Epithelial cell of proximal tubule (primary cell): ENCODE measurements around the gene YPEL3. TPM values are rescaled to one million over a fixed set of nuclear protein-coding genes. Genes with fewer than 3 reads are reported as not detected.

Experiments used
- DNase-seq: peaks from one replicate; pipeline ENCODE4 v3.0.0-alpha.2; 2011; ENCODE audit warnings: low read depth
- H3K4me3 ChIP-seq: 2 replicates; pipeline ENCODE4 v1.5.1; 2011; ENCODE audit warnings: low read depth, mild to moderate bottlenecking, low read length
- total RNA-seq: library from RNA; depleted of rRNA; stranded (reverse); fragments of >200 nt; gene quantifications from 2 replicates; pipeline ENCODE4 v1.2.3, GENCODE V29; 2015
- TF ChIP-seq, protein P1 (sequence below): conservative IDR thresholded peaks from 2 replicates; pipeline ENCODE4 v1.5.1; 2012; ENCODE audit warnings: low read depth, mild to moderate bottlenecking, low read length

Gene YPEL3
- total RNA-seq, 1 donor from 2014 or later: 41.3 TPM

DNA sequence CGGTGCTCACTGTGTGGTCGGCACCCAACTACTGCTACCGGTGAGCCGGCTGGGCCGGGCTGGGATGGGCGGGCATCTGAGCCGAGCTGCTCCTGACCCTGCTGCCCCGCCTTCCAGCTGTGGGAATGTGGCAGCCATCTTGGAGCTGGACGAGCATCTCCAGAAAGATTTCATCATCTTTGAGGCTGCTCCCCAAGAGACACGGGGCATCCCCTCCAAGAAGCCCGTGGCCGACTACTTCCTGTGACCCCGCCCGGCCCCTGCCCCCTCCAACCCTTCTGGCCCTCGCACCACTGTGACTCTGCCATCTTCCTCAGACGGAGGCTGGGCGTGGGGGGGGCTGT, 11.2 kb downstream of the YPEL3 start:
- TF ChIP-seq, protein P1, sequence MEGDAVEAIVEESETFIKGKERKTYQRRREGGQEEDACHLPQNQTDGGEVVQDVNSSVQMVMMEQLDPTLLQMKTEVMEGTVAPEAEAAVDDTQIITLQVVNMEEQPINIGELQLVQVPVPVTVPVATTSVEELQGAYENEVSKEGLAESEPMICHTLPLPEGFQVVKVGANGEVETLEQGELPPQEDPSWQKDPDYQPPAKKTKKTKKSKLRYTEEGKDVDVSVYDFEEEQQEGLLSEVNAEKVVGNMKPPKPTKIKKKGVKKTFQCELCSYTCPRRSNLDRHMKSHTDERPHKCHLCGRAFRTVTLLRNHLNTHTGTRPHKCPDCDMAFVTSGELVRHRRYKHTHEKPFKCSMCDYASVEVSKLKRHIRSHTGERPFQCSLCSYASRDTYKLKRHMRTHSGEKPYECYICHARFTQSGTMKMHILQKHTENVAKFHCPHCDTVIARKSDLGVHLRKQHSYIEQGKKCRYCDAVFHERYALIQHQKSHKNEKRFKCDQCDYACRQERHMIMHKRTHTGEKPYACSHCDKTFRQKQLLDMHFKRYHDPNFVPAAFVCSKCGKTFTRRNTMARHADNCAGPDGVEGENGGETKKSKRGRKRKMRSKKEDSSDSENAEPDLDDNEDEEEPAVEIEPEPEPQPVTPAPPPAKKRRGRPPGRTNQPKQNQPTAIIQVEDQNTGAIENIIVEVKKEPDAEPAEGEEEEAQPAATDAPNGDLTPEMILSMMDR: no peak
- no peak overlapping the region for H3K4me3 ChIP-seq

DNA sequence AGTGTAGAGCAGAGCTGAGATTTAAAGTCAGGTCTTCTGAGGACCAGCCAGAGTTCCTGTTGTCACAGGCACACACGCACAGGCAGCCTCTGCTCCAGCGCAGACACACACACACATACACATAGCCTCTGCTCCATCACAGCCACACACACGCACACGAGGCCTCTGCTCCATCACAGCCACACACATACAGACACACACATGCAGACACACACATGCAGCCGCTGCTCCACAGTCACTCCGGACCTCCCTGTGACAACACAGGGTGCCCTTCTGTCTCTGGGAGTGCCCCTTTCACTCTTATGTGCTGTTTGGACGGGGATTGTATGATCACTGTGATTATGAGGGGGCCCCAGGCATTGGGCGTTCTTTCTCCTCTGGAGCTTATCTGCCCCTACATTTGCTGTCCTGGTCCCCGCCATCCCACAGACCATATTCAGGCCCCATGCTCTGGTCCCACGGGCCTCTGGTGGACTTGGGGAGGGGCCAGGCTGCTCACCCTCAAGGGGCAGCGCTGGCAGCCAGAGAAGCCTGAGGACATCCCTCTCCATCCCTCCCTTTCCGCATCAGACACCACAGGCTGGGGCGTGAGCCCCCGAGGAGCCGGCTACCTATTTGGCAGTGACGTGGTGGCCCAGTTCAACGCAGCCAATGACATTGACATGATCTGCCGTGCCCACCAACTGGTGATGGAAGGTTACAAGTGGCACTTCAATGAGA, 11.8 kb downstream of the YPEL3 start:
- TF ChIP-seq, protein P1: no peak
- no peak for DNase-seq
- H3K4me3 ChIP-seq: no peak overlapping the region

More for the DNA sequence above, 11.2 kb downstream of the YPEL3 start:
- no peak for DNase-seq

DNA sequence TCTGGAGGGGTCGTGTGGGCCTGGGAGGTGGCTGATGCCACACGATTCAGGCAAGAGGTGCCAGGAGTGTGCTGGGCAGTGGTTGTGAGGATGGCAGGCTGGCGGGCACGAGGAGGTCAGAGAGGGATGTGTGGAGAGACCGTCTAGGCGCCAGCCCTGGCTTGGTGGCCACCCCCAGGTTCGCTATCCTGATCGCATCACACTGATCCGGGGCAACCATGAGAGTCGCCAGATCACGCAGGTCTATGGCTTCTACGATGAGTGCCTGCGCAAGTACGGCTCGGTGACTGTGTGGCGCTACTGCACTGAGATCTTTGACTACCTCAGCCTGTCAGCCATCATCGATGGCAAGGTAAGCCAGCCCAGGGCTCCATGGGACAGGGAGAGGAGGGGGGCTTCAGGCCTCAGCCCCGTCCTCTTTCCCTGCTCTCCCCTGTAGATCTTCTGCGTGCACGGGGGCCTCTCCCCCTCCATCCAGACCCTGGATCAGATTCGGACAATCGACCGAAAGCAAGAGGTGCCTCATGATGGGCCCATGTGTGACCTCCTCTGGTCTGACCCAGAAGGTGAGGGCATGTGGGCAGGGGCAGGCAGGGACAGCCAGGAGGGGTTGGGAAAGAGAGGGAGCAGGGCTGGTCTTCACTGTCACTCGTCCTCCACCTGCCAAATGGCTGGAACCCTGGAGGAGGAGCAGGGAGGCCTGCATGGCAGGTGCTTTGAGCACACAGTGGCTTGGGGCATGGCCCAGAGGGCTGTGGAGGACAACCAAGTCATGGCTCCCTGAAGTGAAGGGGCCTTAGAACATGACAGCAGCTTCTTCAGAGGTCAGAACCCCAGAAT, 12.6 kb downstream of the YPEL3 start:
- no peak overlapping the region for H3K4me3 ChIP-seq
- TF ChIP-seq, protein P1: no peak
- no peak for DNase-seq

DNA sequence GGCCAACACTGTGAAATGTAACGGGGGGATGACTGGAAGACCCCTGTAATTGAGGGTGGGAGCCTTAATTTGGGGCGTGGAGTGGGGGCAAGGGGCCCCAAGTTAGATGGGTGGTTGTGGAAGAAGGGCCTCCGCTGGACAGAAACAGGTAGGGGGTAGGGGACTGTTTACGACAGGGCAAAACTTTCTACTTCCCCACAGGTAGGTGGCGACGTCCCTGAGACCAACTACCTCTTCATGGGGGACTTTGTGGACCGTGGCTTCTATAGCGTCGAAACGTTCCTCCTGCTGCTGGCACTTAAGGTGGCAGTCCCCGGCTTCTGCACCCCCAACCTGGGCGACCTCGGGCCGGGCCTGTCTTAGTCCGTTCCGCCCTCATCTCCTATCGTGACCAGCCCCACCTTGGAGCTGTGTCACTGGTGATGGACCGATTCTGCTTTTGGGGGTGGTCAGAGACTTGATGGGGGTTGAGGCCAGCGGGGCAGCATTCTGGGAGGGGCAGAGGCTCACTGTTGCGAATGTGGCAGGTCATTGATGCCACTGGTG, 13.4 kb downstream of the YPEL3 start:
- H3K4me3 ChIP-seq: no peak overlapping the region
- DNase-seq: no peak

DNA sequence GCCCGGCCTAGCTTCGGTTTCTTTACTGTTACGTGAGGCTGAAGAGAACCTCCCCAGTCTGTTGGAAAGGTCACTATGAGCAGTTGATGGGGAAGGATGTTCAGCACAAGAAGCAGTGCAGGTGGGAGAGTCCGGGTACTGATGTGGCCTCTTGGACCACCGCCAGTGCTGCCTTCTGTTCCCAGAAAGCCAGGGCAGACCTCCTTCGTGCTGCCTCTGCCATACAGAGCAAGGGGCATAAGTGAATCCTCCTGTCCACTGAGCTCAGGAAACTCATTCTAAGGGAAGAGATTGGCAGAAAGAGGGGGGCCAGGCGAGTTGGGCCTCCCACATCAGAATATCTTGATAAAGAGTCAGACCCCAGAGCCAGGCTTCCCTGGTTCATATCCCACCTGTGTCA, 16.5 kb downstream of the YPEL3 start:
- TF ChIP-seq, protein P1: no peak
- DNase-seq: no peak
- H3K4me3 ChIP-seq: no peak overlapping the region

More for the DNA sequence above, 13.4 kb downstream of the YPEL3 start:
- TF ChIP-seq, protein P1: peak; percentile 30

DNA sequence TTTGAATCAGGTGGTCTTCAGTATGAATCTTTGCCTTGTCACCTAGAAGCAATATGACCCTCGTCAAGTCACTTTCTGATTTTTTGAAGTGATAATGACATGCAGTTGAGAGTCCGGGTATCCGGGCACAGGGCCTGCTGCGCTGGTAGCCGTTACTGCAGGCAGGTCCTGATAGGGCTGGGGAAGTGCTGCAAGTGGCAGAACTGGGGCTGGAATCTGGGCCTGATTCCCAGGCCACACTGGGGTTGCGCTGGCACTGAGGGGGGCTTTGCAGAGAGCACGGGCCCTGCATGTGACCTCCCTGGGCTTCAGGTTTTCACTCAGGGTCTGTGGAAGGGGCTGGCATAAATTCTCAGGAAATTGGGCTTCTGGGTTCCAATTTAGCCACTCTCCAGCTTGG, 17.3 kb downstream of the YPEL3 start:
- no peak overlapping the region for H3K4me3 ChIP-seq
- no peak for DNase-seq
- TF ChIP-seq, protein P1: no peak
